Central memory CD8-positive, alpha-beta T cell (primary cell): ENCODE measurements around the gene CENPT.
"Not testable (repeated sequence)": the region's sequence is repeated elsewhere in the genome, so short reads cannot be mapped to it uniquely, and the experiment has no call there.

ENCODE experiments used
- ATAC-seq: fragments of 150-1000 bp; cut with Tn5 transposase; replicated peaks from 2 replicates; pipeline ENCODE4 v1.10.0; 2022; ENCODE audit warnings: mild to moderate bottlenecking, moderate FRiP score, moderate number of reproducible peaks; ENCODE audit not compliant: poor library complexity, severe bottlenecking; ENCODE audit errors: extremely low read depth
- DNase-seq, 2 donors: peaks; one replicate each; pipeline ENCODE4 v3.0.0; 2021; ENCODE audit warnings: low spot score in 2 of 2
- H3K27ac Mint-ChIP-seq: one replicate; pipeline ENCODE4 v1.8.0; 2022; ENCODE audit warnings: low read depth, mild to moderate bottlenecking, moderate library complexity, mixed read lengths
- H3K27me3 Mint-ChIP-seq: one replicate; pipeline ENCODE4 v1.8.0; 2022; ENCODE audit warnings: mixed read lengths
- H3K36me3 Mint-ChIP-seq: one replicate; pipeline ENCODE4 v1.8.0; 2022; ENCODE audit warnings: mild to moderate bottlenecking, moderate library complexity, mixed read lengths; ENCODE audit not compliant: insufficient read depth
- H3K4me1 Mint-ChIP-seq: one replicate; pipeline ENCODE4 v1.8.0; 2022; ENCODE audit warnings: mixed read lengths
- H3K4me3 Mint-ChIP-seq: one replicate; pipeline ENCODE4 v1.8.0; 2022; ENCODE audit warnings: mild to moderate bottlenecking, moderate library complexity, mixed read lengths
- H3K9me3 Mint-ChIP-seq: one replicate; pipeline ENCODE4 v1.8.0; 2022; ENCODE audit warnings: mixed read lengths

Gene CENPT

DNA sequence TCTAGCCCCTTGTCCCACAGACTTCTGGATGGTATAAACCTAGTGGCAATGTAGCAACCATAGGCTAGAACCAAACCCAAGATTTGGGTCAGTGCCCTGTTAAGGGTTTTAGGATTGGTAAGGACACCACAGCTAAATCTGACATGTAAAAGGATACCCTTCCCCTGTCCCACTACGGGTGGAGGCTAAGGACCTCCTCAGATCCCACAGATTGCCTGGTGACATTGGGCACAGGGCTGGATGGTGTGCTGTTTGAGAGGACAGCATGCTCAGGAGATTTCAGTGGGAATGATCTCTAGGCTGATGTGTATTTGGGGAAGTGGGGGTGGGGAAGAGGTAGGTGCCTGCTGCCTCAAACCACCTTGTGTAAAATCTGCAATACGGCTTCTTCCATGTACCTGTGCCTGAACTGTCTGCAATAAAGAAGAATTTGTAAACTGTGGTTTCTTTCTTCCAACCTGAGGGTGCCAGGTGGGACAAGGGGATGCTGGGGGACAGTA lies 24.7 kb upstream of the CENPT start:
- Mint-ChIP-seq H3K4me1 (peaks cover 27% of the 10 kb centered on the region), H3K27ac (peak overlapping the region; percentile 87), H3K36me3 (peaks cover 27% of the 10 kb centered on the region), H3K27me3 (no peaks in the 10 kb centered on the region), H3K9me3 (no peaks in the 10 kb centered on the region), H3K4me3 (peak overlapping the region; percentile 86)
- no peak for ATAC-seq
- DNase-seq: no peak

DNA sequence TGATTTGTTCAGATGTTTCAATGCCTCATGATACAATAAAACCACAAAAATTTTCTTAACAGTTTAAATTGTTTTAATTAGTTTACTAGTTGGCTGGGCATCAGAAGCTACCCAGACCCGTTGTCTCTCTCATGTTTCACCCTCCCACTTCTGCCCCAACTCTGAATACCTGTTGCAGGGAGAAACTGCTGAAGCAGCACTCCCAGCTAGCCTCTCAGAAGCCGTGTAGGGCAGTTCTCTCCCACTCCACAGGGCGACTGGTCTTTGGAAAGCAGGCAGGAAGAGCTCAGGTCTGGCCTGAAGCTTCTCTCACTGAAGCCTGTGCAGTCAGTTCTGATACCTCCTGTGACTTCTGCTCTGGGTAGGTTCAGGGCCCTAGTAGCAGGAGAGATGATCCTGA lies 23.8 kb upstream of the CENPT start:
- Mint-ChIP-seq H3K27me3 (no peaks in the 10 kb centered on the region), H3K4me3 (peak overlapping the region; percentile 86), H3K4me1 (peaks cover 27% of the 10 kb centered on the region), H3K36me3 (peaks cover 32% of the 10 kb centered on the region), H3K9me3 (no peaks in the 10 kb centered on the region), H3K27ac (no peak overlapping the region)
- DNase-seq (no peak), ATAC-seq (no peak)

DNA sequence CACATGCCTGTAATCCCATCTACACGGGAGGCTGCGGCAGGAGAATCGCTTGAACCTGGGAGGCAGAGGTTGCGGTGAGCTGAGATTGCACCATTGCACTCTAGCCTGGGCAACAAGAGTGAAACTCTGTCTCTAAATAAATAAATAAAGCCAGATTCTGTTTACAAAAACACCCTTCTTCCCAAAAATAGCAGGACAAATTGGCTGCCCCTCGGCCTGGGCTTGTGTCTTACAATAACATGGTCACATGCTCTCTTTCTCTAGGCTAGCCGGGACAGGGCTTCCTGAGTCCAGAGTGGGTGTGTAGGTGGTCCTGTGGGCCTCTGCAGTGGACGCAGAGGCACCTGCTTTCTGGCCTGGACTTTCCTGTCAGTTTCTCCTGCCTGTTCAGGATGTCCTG lies 22.2 kb upstream of the CENPT start:
- no peaks in the 10 kb centered on the region for H3K9me3 Mint-ChIP-seq
- no peaks in the 10 kb centered on the region for H3K27me3 Mint-ChIP-seq
- H3K27ac Mint-ChIP-seq: no peak overlapping the region
- peaks cover 12% of the 10 kb centered on the region for H3K4me1 Mint-ChIP-seq
- peaks cover 32% of the 10 kb centered on the region for H3K36me3 Mint-ChIP-seq
- H3K4me3 Mint-ChIP-seq: no peak overlapping the region
- DNase-seq (no peak), ATAC-seq (no peak)

DNA sequence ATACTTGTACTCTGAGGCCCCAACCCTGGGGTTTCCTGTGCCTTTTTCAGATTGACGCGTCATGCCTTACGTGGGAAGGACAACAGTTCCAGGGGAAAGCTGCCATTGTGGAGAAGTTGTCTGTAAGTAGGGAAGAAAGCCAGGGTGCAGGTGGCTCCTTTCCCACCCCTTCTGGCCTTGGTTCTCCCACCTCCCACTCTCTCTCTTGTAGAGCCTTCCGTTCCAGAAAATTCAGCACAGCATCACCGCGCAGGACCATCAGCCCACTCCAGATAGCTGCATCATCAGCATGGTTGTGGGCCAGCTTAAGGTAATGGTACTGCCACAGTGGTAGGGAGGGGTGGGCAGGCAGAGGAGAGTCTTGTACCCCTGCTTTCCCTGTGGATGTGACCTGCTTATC lies 20.8 kb upstream of the CENPT start:
- H3K4me1 Mint-ChIP-seq: no peaks in the 10 kb centered on the region
- no peaks in the 10 kb centered on the region for H3K9me3 Mint-ChIP-seq
- H3K27me3 Mint-ChIP-seq: no peaks in the 10 kb centered on the region
- H3K36me3 Mint-ChIP-seq: peaks cover 25% of the 10 kb centered on the region
- ATAC-seq (no peak), DNase-seq (no peak)
- H3K4me3 Mint-ChIP-seq: no peak overlapping the region
- H3K27ac Mint-ChIP-seq: no peak overlapping the region

DNA sequence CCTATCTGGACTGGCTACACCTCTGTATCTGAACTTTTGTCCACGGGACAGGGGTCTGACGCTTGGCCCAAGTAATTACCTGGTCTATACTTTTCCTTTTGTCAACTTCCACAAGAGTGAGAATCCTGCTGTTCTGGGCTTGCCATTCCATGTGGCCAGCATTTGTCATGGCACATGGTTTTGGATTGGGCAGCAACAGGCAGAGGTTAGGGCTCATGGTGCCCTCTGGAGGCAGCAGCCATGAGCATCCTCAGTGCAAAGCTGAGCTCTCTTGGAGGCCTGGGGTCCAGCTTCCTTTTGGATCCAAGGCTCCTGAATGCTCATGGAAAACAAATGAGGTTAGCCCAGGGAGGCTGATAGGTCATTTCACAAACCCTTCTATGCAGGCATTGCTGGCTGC lies 17.8 kb upstream of the CENPT start:
- DNase-seq (no peak), ATAC-seq (no peak)
- H3K27ac Mint-ChIP-seq: no peak overlapping the region
- H3K4me3 Mint-ChIP-seq: no peak overlapping the region
- no peaks in the 10 kb centered on the region for H3K9me3 Mint-ChIP-seq
- no peaks in the 10 kb centered on the region for H3K27me3 Mint-ChIP-seq
- peaks cover 20% of the 10 kb centered on the region for H3K36me3 Mint-ChIP-seq
- H3K4me1 Mint-ChIP-seq: no peaks in the 10 kb centered on the region

DNA sequence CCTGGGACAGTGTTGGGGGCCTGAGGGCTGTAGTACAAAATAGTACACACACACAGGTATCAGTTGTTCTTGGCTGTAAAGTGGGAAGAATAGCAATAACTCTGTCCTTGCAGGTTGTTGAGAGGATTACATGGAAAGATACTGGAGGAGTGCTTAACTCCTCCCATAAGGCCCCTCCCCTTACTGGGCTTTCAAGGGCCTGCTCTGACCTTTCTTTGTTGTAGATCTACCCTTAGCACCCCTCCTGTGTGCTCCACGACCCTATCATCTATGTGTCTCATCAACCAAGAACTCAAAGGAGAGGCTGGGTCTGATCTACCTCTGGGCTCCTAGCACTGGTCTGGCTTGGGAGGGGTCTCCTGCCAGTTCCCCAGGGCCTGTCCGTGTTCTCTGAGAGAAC lies 17.1 kb upstream of the CENPT start:
- DNase-seq (no peak), ATAC-seq (no peak)
- Mint-ChIP-seq H3K27ac (no peak overlapping the region), H3K27me3 (no peaks in the 10 kb centered on the region), H3K9me3 (no peaks in the 10 kb centered on the region), H3K36me3 (peaks cover 18% of the 10 kb centered on the region), H3K4me3 (no peak overlapping the region), H3K4me1 (no peaks in the 10 kb centered on the region)

DNA sequence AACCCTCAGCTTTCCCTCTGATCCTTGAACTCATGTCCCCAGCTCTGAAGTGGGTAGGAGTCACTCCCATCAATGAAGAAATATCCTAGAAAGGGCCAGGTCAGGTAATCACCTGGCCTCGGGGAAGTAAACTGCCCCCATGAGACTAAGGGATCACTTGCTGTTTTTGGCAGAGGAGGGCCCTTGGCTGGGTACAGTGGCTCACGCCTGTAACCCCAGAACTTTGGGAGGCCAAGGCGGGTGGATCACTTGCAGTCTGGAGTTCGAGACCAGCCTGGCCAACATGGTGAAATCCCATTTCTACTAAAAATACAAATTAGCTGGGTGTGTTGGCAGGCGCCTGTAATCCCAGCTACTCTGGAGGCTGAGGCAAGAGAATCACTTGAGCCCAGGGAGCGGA lies 16.6 kb upstream of the CENPT start:
- ATAC-seq, H3K4me1 Mint-ChIP-seq, H3K9me3 Mint-ChIP-seq, H3K27me3 Mint-ChIP-seq, DNase-seq, H3K4me3 Mint-ChIP-seq: not testable (repeated sequence)
- H3K36me3 Mint-ChIP-seq: peaks cover 15% of the 10 kb centered on the region
- H3K27ac Mint-ChIP-seq: peak overlapping the region; percentile 19

DNA sequence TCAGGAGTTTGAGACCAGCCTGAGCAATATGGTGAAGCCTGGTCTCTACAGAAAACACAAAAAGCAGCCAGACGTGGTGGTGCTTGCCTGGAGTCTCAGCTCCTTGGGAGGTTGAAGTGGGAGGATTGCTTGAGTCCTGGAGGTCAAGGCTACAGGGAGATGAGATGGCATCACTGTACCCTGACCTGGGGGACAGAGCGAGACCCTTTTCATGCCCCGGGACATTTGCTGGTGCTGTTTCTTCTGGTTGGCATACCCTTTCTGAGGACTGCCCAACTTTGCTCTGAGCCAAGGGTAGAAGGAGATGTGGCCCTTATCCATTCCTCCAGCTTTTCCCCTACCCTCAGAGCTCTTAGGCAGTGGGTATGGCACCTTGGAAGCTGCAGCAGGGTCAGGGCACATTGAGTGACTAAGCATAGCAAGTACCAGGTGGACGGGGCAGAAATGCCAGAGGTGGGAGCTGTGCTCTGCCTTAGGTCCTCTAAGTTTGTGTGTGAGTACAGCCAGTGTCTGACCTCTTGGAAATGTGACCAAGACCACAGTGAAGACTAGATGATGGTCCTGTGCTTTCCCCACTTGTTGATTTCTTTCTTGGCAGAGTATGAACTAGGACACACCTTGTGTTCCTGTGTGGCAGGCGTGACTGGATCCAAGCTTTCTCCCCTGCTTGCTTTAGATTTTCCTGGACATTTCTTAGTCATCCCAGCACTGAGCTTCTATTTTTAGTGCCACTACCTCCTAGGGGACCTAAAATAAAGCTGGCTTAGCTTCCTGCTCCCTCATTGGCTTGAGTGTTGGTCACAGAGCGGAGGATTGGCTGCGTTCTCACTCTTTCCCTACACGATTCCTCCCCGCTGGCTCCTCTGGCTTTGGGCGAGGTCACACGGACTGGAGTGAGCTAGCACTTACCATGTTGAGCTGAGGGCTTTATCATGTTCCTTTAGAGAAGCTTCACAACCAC lies 15.4 kb upstream of the CENPT start:
- Mint-ChIP-seq H3K4me1 (peaks cover 13% of the 10 kb centered on the region), H3K9me3 (no peaks in the 10 kb centered on the region), H3K36me3 (peaks cover 18% of the 10 kb centered on the region), H3K27ac (no peak overlapping the region), H3K27me3 (no peaks in the 10 kb centered on the region), H3K4me3 (no peak overlapping the region)
- DNase-seq (no peak), ATAC-seq (no peak)

DNA sequence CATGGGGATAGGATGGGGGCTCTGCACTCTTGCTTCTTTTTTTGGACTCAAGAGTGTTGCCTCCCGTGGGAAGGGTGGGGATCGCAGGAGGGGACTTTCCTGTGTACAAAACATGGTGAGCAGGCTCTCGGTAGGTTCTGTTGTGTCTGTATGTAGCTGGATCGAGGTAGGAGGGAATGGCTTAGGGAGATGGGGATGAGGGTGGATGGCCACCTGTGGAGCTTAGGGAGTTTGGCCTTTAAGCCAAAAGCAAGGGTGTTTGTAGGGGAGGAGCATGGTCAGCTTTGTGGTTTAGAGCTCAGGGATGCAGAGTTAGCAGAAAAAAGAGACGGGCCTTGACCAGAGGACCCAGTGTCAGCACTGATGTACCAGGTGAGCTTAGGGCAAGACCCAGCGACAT lies 14.4 kb upstream of the CENPT start:
- ATAC-seq (no peak), DNase-seq (no peak)
- H3K4me3 Mint-ChIP-seq: no peak overlapping the region
- H3K4me1 Mint-ChIP-seq: peaks cover 23% of the 10 kb centered on the region
- H3K27me3 Mint-ChIP-seq: no peaks in the 10 kb centered on the region
- H3K9me3 Mint-ChIP-seq: no peaks in the 10 kb centered on the region
- peaks cover 16% of the 10 kb centered on the region for H3K36me3 Mint-ChIP-seq
- peak overlapping the region; percentile 50 for H3K27ac Mint-ChIP-seq

DNA sequence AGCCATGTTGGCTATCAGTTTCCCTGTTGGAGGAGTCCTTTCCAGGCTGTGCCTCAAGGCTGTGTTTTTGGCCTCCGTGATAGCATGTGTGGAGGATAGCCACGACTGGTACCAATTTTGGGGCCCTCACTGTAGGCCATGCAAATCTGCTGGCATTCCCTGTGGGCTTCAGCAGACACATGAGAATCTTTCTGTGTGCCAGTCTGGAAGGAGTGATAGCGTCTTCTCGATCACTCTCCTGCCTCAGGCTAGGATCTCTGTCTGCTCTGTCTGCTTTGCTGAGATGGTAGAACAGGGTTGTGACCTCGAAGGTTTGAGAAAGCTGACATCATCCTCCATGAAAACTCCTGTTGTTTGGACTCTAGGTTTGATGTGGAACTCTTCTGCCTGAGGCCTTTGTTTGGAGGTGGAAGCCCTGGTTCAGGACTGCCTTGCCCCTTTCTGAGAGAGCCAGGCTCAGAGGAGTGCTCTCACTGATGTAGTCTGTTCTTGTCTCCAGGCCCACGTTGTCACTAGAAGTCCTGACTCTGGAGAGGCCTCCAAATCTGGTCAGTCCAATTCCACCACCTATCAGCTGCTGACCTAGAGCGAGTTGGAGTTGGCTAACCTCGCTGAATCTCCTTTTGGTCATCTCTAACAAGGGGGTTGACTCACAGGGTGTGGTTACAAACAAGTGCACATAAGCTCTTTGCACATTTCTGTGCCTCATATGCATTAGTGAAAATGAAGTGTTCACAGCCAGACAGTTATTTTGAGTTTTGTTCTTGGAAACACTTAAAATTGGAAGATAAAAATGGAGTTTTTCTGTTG lies 13.3 kb upstream of the CENPT start:
- ATAC-seq: no peak
- Mint-ChIP-seq H3K27me3 (no peaks in the 10 kb centered on the region), H3K9me3 (no peaks in the 10 kb centered on the region), H3K4me1 (peaks cover 26% of the 10 kb centered on the region), H3K4me3 (no peak overlapping the region), H3K27ac (peak overlapping the region; percentile 50), H3K36me3 (peaks cover 8% of the 10 kb centered on the region)
- no peak for DNase-seq

DNA sequence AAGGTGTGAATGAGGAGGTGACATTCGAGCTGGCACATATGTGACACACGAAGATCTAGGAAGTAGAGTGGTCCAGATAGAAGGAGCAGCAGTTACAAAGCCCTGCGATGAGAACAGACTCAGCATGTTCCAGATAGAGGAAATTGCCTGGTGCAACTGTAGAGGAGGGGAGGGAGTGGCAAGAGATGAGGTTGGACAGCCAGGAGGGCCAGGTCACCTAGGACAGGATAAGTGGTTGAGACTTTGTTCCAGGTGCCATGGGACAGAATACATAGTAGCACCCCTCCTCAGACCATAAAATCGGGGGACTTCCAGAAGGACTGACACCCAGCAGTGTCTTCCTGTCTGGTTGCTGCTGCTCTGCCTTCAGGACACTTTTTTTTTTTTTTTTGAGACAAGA lies 11.0 kb upstream of the CENPT start:
- H3K36me3 Mint-ChIP-seq: peaks cover 8% of the 10 kb centered on the region
- H3K27me3 Mint-ChIP-seq: no peaks in the 10 kb centered on the region
- no peaks in the 10 kb centered on the region for H3K9me3 Mint-ChIP-seq
- DNase-seq: no peak
- H3K27ac Mint-ChIP-seq: peak overlapping the region; percentile 66
- H3K4me3 Mint-ChIP-seq: no peak overlapping the region
- peak; percentile 45 for ATAC-seq
- peaks cover 33% of the 10 kb centered on the region for H3K4me1 Mint-ChIP-seq

DNA sequence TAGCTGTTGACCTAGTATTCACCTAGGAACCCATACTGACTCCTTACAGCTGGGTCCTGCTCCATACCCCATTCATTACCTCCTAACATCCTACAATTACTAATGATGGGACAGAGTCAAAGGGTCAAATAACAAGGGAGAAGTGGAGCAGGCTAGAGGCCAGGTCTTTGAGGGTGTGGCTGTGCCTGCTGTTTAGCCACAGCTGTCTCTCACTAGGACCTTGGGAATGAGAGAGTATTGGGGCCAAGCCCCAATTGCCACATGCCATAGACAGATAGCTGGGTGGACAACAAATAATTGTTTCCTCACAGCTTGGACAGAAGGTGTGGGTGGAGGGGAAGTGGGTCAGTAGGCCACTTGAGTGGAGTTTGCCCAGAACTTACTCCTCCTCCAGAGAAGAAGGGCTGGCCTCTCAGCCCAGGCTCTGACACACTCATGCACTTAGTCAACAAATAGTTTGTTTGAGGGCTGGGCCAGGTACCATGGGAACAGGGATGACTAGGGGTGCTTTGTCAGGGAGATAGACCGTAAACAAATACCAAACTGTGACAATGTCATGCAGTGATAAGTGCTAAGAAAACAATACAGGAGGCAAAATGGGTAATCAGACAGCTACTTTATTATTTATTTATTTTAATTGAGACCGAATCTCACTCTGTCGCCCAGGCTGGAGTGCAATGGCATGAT lies 10.2 kb upstream of the CENPT start:
- Mint-ChIP-seq H3K4me3 (no peak overlapping the region), H3K9me3 (no peaks in the 10 kb centered on the region), H3K4me1 (peaks cover 33% of the 10 kb centered on the region), H3K36me3 (peaks cover 8% of the 10 kb centered on the region), H3K27ac (peak overlapping the region; percentile 66), H3K27me3 (no peaks in the 10 kb centered on the region)
- DNase-seq: peak in 1 of 2 donors; percentile 20
- peak; percentile 83 for ATAC-seq
